GM12892 (cell line): ENCODE data around the gene KCNK3.

Experiments used
- POLR2A ChIP-seq: IDR thresholded peaks from 2 replicates; pipeline ENCODE4 v1.6.1; 2011; ENCODE audit warnings: low read depth, low read length, control low read depth
- POLR2AphosphoS5 ChIP-seq: IDR thresholded peaks from 2 replicates; pipeline ENCODE4 v1.6.1; 2011; ENCODE audit warnings: low read depth, low read length, control low read depth
- TAF1 ChIP-seq: IDR thresholded peaks from 2 replicates; pipeline ENCODE4 v1.6.1; 2011; ENCODE audit warnings: low read depth, mild to moderate bottlenecking, control low read depth, low read length, borderline replicate concordance

GRCh38 chr2:26756337-26756736, 63.8 kb downstream of the KCNK3 start:
- TF ChIP-seq POLR2A (no peak), POLR2AphosphoS5 (no peak), TAF1 (no peak)
